ENCODE data around the gene MICAL3. TPM values are rescaled to one million over a fixed set of nuclear protein-coding genes. Genes with fewer than 3 reads are reported as not detected.

Gene MICAL3
- total and polyA plus RNA-seq, 7 donors: 9.6 to 94.2 (median 35.0) TPM

- WGBS, 2 donors: 86 to 92% methylated on average over 12 of the region's 12 CpGs
- Histone ChIP-seq H3K27me3 (no peaks in the 10 kb centered on the region), H3K27ac (peak overlapping the region in 2 of 4 donors; percentile 25 to 77), H3K4me1 (peaks cover 0 to 27% (median 22%) of the 10 kb centered on the region in 4 donors), H3K4me3 (no peak overlapping the region), H3K9me3 (no peaks in the 10 kb centered on the region), H3K36me3 (peaks cover 8 to 56% (median 31%) of the 10 kb centered on the region in 4 donors)
- intact Hi-C loops (cut with DNase I): no loop called here
- TF ChIP-seq POLR2A (IDR thresholded peaks at IDR 0.05) (no peak), CTCF (IDR thresholded peaks at IDR 0.05) (no peak), EP300 (IDR thresholded peaks at IDR 0.05) (no peak), POLR2AphosphoS5 (IDR thresholded peaks at IDR 0.05) (no peak)
- DNase-seq: no peak
Observed at GRCh38 chr22:17888439-17888838, 135.9 kb downstream of the MICAL3 start.

GRCh38 chr22:17884893-17885292 lies 139.5 kb downstream of the MICAL3 start:
- no peak overlapping the region for H3K4me3 ChIP-seq
- intact Hi-C loops (cut with DNase I): no loop called here
- no peak overlapping the region for H3K27ac ChIP-seq
- WGBS, 2 donors: 86 to 92% methylated on average over 8 of the region's 8 CpGs
- H3K4me1 ChIP-seq: peaks cover 0 to 3% (median 0%) of the 10 kb centered on the region in 4 donors
- H3K9me3 ChIP-seq: no peaks in the 10 kb centered on the region
- TF ChIP-seq EP300 (IDR thresholded peaks at IDR 0.05) (no peak), CTCF (IDR thresholded peaks at IDR 0.05) (no peak), POLR2AphosphoS5 (IDR thresholded peaks at IDR 0.05) (no peak)
- H3K27me3 ChIP-seq: no peaks in the 10 kb centered on the region
- H3K36me3 ChIP-seq: peaks cover 4 to 89% (median 45%) of the 10 kb centered on the region in 4 donors
- DNase-seq: no peak

GRCh38 chr22:17884084-17884483 lies 140.3 kb downstream of the MICAL3 start:
- WGBS, 2 donors: 48 to 78% methylated on average over 6 of the region's 6 CpGs
- H3K4me1 ChIP-seq: peaks cover 0 to 2% (median 0%) of the 10 kb centered on the region in 4 donors
- intact Hi-C loops (cut with DNase I): no loop called here
- no peak overlapping the region for H3K27ac ChIP-seq
- no peak overlapping the region for H3K4me3 ChIP-seq
- H3K36me3 ChIP-seq: peaks cover 4 to 97% (median 48%) of the 10 kb centered on the region in 4 donors
- no peaks in the 10 kb centered on the region for H3K27me3 ChIP-seq
- DNase-seq: no peak
- no peaks in the 10 kb centered on the region for H3K9me3 ChIP-seq
- TF ChIP-seq POLR2AphosphoS5 (IDR thresholded peaks at IDR 0.05) (no peak), POLR2A (IDR thresholded peaks at IDR 0.05) (no peak), CTCF (IDR thresholded peaks at IDR 0.05) (no peak), EP300 (IDR thresholded peaks at IDR 0.05) (no peak)

GRCh38 chr22:17883356-17883755 lies 141.0 kb downstream of the MICAL3 start:
- no peak overlapping the region for H3K27ac ChIP-seq

More at GRCh38 chr22:17883356-17883755, 141.0 kb downstream of the MICAL3 start:
- DNase-seq: no peak
- H3K27me3 ChIP-seq: no peaks in the 10 kb centered on the region
- H3K36me3 ChIP-seq: peaks cover 1 to 97% (median 48%) of the 10 kb centered on the region in 4 donors
- TF ChIP-seq EP300 (IDR thresholded peaks at IDR 0.05) (no peak), POLR2A (IDR thresholded peaks at IDR 0.05) (no peak), CTCF (IDR thresholded peaks at IDR 0.05) (no peak), POLR2AphosphoS5 (IDR thresholded peaks at IDR 0.05) (no peak)
- H3K4me3 ChIP-seq: no peak overlapping the region
- intact Hi-C loops (cut with DNase I): no loop called here
- H3K4me1 ChIP-seq: peaks cover 0 to 5% (median 0%) of the 10 kb centered on the region in 4 donors
- WGBS, 2 donors: 95 to 97% methylated on average over 9 of the region's 9 CpGs
- no peaks in the 10 kb centered on the region for H3K9me3 ChIP-seq
